Astrocyte (in vitro differentiated cells and primary cell): Measurements from ENCODE around the gene SLC2A13.

Source experiments
- EZH2 ChIP-seq: IDR thresholded peaks from 2 replicates; pipeline ENCODE4 v1.6.1; 2012; ENCODE audit warnings: mild to moderate bottlenecking, low read length, inconsistent platforms; ENCODE audit not compliant: insufficient read depth
- TF ChIP-seq, protein P1 (sequence below): IDR thresholded peaks from 2 replicates; pipeline ENCODE4 v1.5.1; 2011; ENCODE audit warnings: low read depth, mild to moderate bottlenecking, inconsistent platforms, low read length, moderate library complexity; ENCODE audit not compliant: insufficient read depth

DNA sequence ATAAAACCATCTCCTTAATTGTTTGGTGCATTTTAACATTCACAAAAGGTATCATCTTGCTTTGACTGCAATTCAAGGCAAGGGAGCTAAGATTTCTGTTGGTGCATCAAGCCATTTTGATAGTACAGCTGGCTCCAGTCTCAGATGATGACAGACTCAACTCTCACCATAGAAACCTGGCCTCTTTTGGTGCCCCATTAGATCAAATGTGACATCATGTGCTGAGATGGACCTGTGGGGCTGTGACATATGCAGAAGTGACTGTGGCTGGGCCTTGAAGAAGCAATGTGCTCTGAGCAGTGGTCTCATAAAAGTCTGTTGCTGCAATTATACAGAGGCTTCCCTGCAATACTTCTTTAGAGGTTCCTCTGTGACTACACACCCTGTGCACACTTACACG, 88.4 kb downstream of the SLC2A13 start:
- TF ChIP-seq, protein P1, sequence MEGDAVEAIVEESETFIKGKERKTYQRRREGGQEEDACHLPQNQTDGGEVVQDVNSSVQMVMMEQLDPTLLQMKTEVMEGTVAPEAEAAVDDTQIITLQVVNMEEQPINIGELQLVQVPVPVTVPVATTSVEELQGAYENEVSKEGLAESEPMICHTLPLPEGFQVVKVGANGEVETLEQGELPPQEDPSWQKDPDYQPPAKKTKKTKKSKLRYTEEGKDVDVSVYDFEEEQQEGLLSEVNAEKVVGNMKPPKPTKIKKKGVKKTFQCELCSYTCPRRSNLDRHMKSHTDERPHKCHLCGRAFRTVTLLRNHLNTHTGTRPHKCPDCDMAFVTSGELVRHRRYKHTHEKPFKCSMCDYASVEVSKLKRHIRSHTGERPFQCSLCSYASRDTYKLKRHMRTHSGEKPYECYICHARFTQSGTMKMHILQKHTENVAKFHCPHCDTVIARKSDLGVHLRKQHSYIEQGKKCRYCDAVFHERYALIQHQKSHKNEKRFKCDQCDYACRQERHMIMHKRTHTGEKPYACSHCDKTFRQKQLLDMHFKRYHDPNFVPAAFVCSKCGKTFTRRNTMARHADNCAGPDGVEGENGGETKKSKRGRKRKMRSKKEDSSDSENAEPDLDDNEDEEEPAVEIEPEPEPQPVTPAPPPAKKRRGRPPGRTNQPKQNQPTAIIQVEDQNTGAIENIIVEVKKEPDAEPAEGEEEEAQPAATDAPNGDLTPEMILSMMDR = no peak
- TF ChIP-seq EZH2 = no peak
